Endothelial cell of umbilical vein (primary cell): ENCODE data around the gene C19orf25. TPM values are rescaled to one million over a fixed set of nuclear protein-coding genes. Genes with fewer than 3 reads are reported as not detected.

Experiments
- BruUV-seq: library from RNA; stranded (reverse); fragments of 400-500 nt; replicated peaks from 2 replicates; lab custom pipeline; 2021; lab: Mats Ljungman, UMichigan
- CTCF ChIA-PET: fragments of 300-600, 350-600 bp; sonication (Branson Sonifier 250); formaldehyde crosslinking; loops from one replicate; lab custom pipeline; 2021; ENCODE audit warnings: antibody characterized with exemption, inconsistent platforms; lab: Charles Lee
- POLR2A ChIA-PET: fragments of 300-600, 350-600 bp; sonication (Branson Sonifier 250); formaldehyde crosslinking; loops from one replicate; lab custom pipeline; 2021; ENCODE audit warnings: antibody characterized with exemption, inconsistent platforms; lab: Charles Lee
- DNase-seq: peaks from one replicate; pipeline ENCODE4 v3.0.0-alpha.2; 2011; ENCODE audit warnings: low read depth, low spot score
- FAIRE-seq: peaks from 2 replicates; lab custom pipeline; 2011; peaks lifted over from hg19 to GRCh38; lab: Jason Lieb, UNC
- H2AFZ ChIP-seq: 2 replicates; pipeline ENCODE4 v1.6.0; 2012; ENCODE audit warnings: low read depth, low read length, control low read depth, inconsistent platforms
- H3K27ac ChIP-seq: 2 replicates; pipeline ENCODE4 v1.5.1; 2011; ENCODE audit warnings: low read depth, mild to moderate bottlenecking, control low read depth, low read length, moderate library complexity; ENCODE audit not compliant: insufficient read depth
- H3K27me3 ChIP-seq, 2 experiments: 2 replicates each; pipeline versions ENCODE4 v1.6.0 to v1.6.1; 2011; ENCODE audit warnings: low read length in 2 of 2, mixed read lengths in 1 of 2; ENCODE audit not compliant: control insufficient read depth in 2 of 2, insufficient read depth in 2 of 2
- H3K36me3 ChIP-seq, 2 experiments: 2 replicates in 1 of 2; 3 replicates in 1 of 2; pipeline ENCODE4 v1.5.1; 2011; ENCODE audit warnings: low read length in 2 of 2, mild to moderate bottlenecking in 1 of 2, moderate library complexity in 1 of 2; ENCODE audit not compliant: control insufficient read depth in 2 of 2, insufficient read depth in 2 of 2; ENCODE audit errors: extremely low read depth in 1 of 2
- H3K4me1 ChIP-seq: 3 replicates; pipeline ENCODE4 v1.5.1; 2011; ENCODE audit warnings: mild to moderate bottlenecking, low read length; ENCODE audit not compliant: control insufficient read depth, insufficient read depth; ENCODE audit errors: extremely low read depth
- H3K4me2 ChIP-seq: 2 replicates; pipeline ENCODE4 v1.6.1; 2011; ENCODE audit warnings: low read length, control low read depth, mixed read lengths; ENCODE audit not compliant: insufficient read depth
- H3K4me3 ChIP-seq, 3 experiments: fragments of 200-600 bp in 1 of 3; sonication (generic), shearing (Covaris generic) in 1 of 3; replicated peaks in 1 of 3; 2 replicates each; pipeline ENCODE4 v1.5.1; 2011 to 2016; ENCODE audit warnings: control low read depth in 3 of 3, low read length in 3 of 3, mild to moderate bottlenecking in 2 of 3, inconsistent platforms in 1 of 3, low read depth in 1 of 3, moderate library complexity in 1 of 3; ENCODE audit not compliant: insufficient read depth in 1 of 3
- H3K79me2 ChIP-seq: 2 replicates; pipeline ENCODE4 v1.6.0; 2012; ENCODE audit warnings: low read length, inconsistent platforms; ENCODE audit not compliant: control insufficient read depth, insufficient read depth
- H3K9ac ChIP-seq: replicated peaks from 2 replicates; pipeline ENCODE3; 2011; ENCODE audit warnings: low read length, control low read depth; ENCODE audit not compliant: insufficient read depth; ENCODE audit errors: extremely low read depth
- H3K9me1 ChIP-seq: replicated peaks from 3 replicates; pipeline ENCODE4 v1.6.0; 2011; ENCODE audit warnings: mild to moderate bottlenecking, low read length; ENCODE audit not compliant: control insufficient read depth, insufficient read depth; ENCODE audit errors: extremely low read depth
- H3K9me3 ChIP-seq: replicated peaks from 2 replicates; pipeline ENCODE4 v1.5.1; 2012; ENCODE audit warnings: low read length, inconsistent platforms; ENCODE audit not compliant: control insufficient read depth, insufficient read depth
- H4K20me1 ChIP-seq: replicated peaks from 2 replicates; pipeline ENCODE3; 2011; ENCODE audit warnings: mild to moderate bottlenecking, low read length; ENCODE audit not compliant: control insufficient read depth, insufficient read depth; ENCODE audit errors: extremely low read depth
- CTCF ChIP-seq, 2 donors: IDR thresholded peaks; 1 replicate in 1 of 2; 2 replicates in 1 of 2; pipeline ENCODE4 v1.5.1; 2011; ENCODE audit warnings: low read length in 2 of 2, mild to moderate bottlenecking in 2 of 2, moderate library complexity in 2 of 2, control low read depth in 1 of 2, inconsistent platforms in 1 of 2, low read depth in 1 of 2; ENCODE audit not compliant: insufficient read depth in 1 of 2; ENCODE audit errors: extremely low read depth in 1 of 2
- FOS ChIP-seq: IDR thresholded peaks from 2 replicates; pipeline ENCODE4 v1.6.1; 2011; ENCODE audit warnings: mild to moderate bottlenecking, low read length, moderate library complexity, borderline replicate concordance; ENCODE audit not compliant: insufficient read depth
- GATA2 ChIP-seq: IDR thresholded peaks from 2 replicates; pipeline ENCODE4 v1.7.0; 2011; ENCODE audit warnings: low read depth, mild to moderate bottlenecking, moderate library complexity, mixed read lengths, low read length; ENCODE audit not compliant: insufficient read length, insufficient read depth
- MAX ChIP-seq: IDR thresholded peaks from 2 replicates; pipeline ENCODE4 v1.6.1; 2011; ENCODE audit not compliant: insufficient read depth, insufficient read length
- MYC ChIP-seq: IDR thresholded peaks from one replicate; pipeline ENCODE4 v1.6.1; 2011; ENCODE audit warnings: mild to moderate bottlenecking, low read depth, low read length
- POLR2A ChIP-seq: IDR thresholded peaks from 2 replicates; pipeline ENCODE4 v1.6.1; 2012; ENCODE audit warnings: low read depth, mild to moderate bottlenecking, control low read depth, low read length
- POLR2AphosphoS5 ChIP-seq: IDR thresholded peaks from 2 replicates; pipeline ENCODE4 v1.6.1; 2012; ENCODE audit warnings: low read depth, mild to moderate bottlenecking, control low read depth, low read length, moderate library complexity; ENCODE audit not compliant: insufficient read depth
- dilution Hi-C: fragments of 300-500 bp; cut with MboI; formaldehyde crosslinking; loops from one replicate; pipeline ENCODE4 v1.15.0; 2019; ENCODE audit warnings: low sequenced_read_pairs; ENCODE audit not compliant: extremely low pct_ligation_motif_present
- intact Hi-C: fragments of 100-400 bp; cut with micrococcal nuclease; formaldehyde crosslinking; loops from one replicate; pipeline ENCODE4 v1.10.0; 2022
- polyA plus RNA-seq, 4 experiments: library from polyadenylated mRNA; depleted of rRNA in 3 of 4; stranded (reverse) in 3 of 4; unstranded in 1 of 4; fragments of >200 nt; gene quantifications; 2 replicates each; pipeline versions ENCODE4 v1.2.1 to v1.2.3, GENCODE V29; 2011 to 2012; ENCODE audit warnings: missing spikeins in 1 of 4
- total RNA-seq: library from RNA; stranded (reverse); gene quantifications from 2 replicates; pipeline ENCODE4 v1.2.3, GENCODE V29; 2021

Gene C19orf25
- total and polyA plus RNA-seq, 2 donors (not counting 3 experiments of a cell fraction or from before 2014, with no cell fraction given) = 28.0 to 34.6 TPM

- TF ChIP-seq MYC (no peak), MAX (no peak), CTCF (IDR thresholded peaks at IDR 0.05; ENCODE audit: extremely low read depth in 1 of 2, insufficient read depth in 1 of 2, low read depth in 1 of 2, low read length in 2 of 2) (no peak), POLR2A (no peak), GATA2 (no peak), FOS (no peak), POLR2AphosphoS5 (no peak)
- intact Hi-C loops = no loop called here
- H3K36me3 ChIP-seq = no peaks in the 10 kb centered on the region
- CTCF ChIA-PET = interaction anchor here (1.0 kb wide), 1 partner anchor 59 kb away, joined by 3 read pairs; no protein-coding TSS in a partner anchor
- H3K9me1 ChIP-seq = no peaks in the 10 kb centered on the region
- POLR2A ChIA-PET = no interaction called here
- H3K4me1 ChIP-seq = peaks cover 10% of the 10 kb centered on the region
- H4K20me1 ChIP-seq = no peaks in the 10 kb centered on the region
- no peak overlapping the region for H3K9ac ChIP-seq
- peaks cover 0 to 6% of the 10 kb centered on the region in 2 experiments for H3K27me3 ChIP-seq
- DNase-seq = no peak
- H2AFZ ChIP-seq = no peak overlapping the region
- FAIRE-seq = no peak
- no peak overlapping the region for H3K4me3 ChIP-seq
- no peaks in the 10 kb centered on the region for H3K79me2 ChIP-seq
- dilution Hi-C loops = no loop called here
- no peak overlapping the region for H3K4me2 ChIP-seq
- no peak overlapping the region for H3K27ac ChIP-seq
- no peaks in the 10 kb centered on the region for H3K9me3 ChIP-seq
- BruUV-seq = no TSS peak
Observed at GRCh38 chr19:1486720-1487575, 7.9 kb upstream of the C19orf25 start.
